Small intestine (tissue), 7 donors: ENCODE results near the gene NLRC5. TPM values are rescaled to one million over a fixed set of nuclear protein-coding genes. Genes with fewer than 3 reads are reported as not detected.
A peak's percentile ranks its signal among the peaks of the same experiment; 100 is the strongest.
"Not testable (repeated sequence)": the region's sequence is repeated elsewhere in the genome, so short reads cannot be mapped to it uniquely, and the experiment has no call there.

Experiments
- DNase-seq, 2 donors: peaks; one replicate each; pipeline versions ENCODE4 v3.0.0 to v3.0.0-alpha.2; 2013
- FAIRE-seq: peaks from 2 replicates; lab custom pipeline; 2012; peaks lifted over from hg19 to GRCh38; lab: Jason Lieb, UNC
- H3K27ac ChIP-seq, 3 donors: one replicate each; pipeline ENCODE4 v1.5.1; 2013; ENCODE audit warnings: low read length in 2 of 3, mild to moderate bottlenecking in 2 of 3, control low read depth in 1 of 3, inconsistent platforms in 1 of 3, low read depth in 1 of 3, moderate library complexity in 1 of 3
- H3K27me3 ChIP-seq, 3 donors: one replicate each; pipeline ENCODE4 v1.6.1; 2013; ENCODE audit warnings: low read length in 3 of 3, inconsistent platforms in 1 of 3; ENCODE audit not compliant: control insufficient read depth in 3 of 3, insufficient read depth in 3 of 3
- H3K36me3 ChIP-seq, 3 donors: one replicate each; pipeline ENCODE4 v1.6.1; 2013; ENCODE audit warnings: low read length in 3 of 3, inconsistent platforms in 1 of 3, low read depth in 1 of 3, mild to moderate bottlenecking in 1 of 3, moderate library complexity in 1 of 3; ENCODE audit not compliant: control insufficient read depth in 3 of 3, insufficient read depth in 2 of 3
- H3K4me1 ChIP-seq, 3 donors: one replicate each; pipeline ENCODE4 v1.6.1; 2013; ENCODE audit warnings: low read length in 2 of 3, inconsistent platforms in 1 of 3, low read depth in 1 of 3, mild to moderate bottlenecking in 1 of 3, moderate library complexity in 1 of 3; ENCODE audit not compliant: control insufficient read depth in 3 of 3, insufficient read depth in 2 of 3
- H3K4me3 ChIP-seq, 3 donors: one replicate each; pipeline ENCODE4 v1.5.1; 2013; ENCODE audit warnings: low read length in 3 of 3, control low read depth in 1 of 3, inconsistent platforms in 1 of 3, low read depth in 1 of 3, mild to moderate bottlenecking in 1 of 3, moderate library complexity in 1 of 3
- H3K9me3 ChIP-seq, 2 donors: one replicate each; pipeline ENCODE4 v1.6.1; 2013; ENCODE audit warnings: low read depth in 1 of 2, low read length in 1 of 2; ENCODE audit not compliant: control insufficient read depth in 2 of 2, insufficient read depth in 1 of 2
- WGBS, 3 donors: extraction: QIAGEN DNeasy Blood & Tissue Kit; methylation state at CpG; one replicate each; pipeline ENCODE4 v1.1.7; 2013; 5-methylcytosine and 5-hydroxymethylcytosine counted together
- polyA plus RNA-seq, 4 donors: library from polyadenylated mRNA; stranded (reverse) in 3 of 4; unstranded in 1 of 4; fragments of 200-250 nt in 3 of 4; fragments of 120-200 nt in 1 of 4; gene quantifications; one replicate each; pipeline versions ENCODE4 v1.2.1 to v1.2.3, GENCODE V29; 2013
- donor health status: healthy with polysubstance abuse.
- donor health status: control.
- donor health status: control.
- donor health status: Bipolar disorder and iron deficiency.
- donor health status: healthy.

NLRC5 gene
- polyA plus RNA-seq, 4 donors: 6.3 to 29.2 (median 16.7) TPM

DNA sequence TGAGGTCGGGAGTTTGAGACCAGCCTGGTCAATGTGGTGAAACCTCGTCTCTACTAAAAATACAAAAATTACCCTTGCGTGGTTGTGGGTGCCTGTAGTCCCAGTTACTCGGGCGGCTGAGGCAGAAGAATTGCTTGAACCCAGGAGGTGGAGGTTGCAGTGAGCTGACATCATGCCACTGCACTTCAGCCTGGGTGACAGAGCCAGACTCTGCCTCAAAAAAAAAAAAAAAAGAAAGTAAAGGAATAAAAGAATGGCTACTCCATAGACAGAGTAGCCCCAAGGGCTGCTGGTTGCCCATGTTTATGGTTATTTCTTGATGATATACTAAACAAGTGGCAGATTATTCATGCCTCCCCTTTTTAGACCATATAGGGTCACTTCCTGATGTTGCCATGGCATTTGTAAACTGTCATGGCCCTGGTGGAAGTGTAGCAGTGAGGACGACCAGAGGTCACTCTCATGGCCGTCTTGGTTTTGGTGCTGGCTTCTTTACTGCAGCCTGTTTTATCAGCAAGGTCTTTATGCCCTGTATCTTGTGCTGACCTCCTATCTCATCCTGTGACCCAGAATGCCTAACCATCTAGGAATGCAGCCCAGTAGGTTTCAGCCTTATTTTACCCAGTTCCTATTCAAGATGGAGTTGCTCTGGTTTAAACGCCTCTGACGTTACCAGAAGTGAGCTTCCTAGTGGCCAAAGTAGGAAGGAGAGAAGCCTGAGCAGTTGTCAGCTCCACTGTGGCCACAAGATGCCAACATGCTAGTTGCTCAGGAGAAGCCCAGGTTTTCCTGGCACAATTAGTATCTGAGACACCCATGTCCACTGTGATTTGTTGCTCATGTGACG is 120.1 kb downstream of the NLRC5 start:
- FAIRE-seq, H3K4me3 ChIP-seq, H3K27ac ChIP-seq, H3K9me3 ChIP-seq, H3K27me3 ChIP-seq, H3K4me1 ChIP-seq, DNase-seq: not testable (repeated sequence)
- peaks cover 0 to 25% (median 0%) of the 10 kb centered on the region in 3 donors for H3K36me3 ChIP-seq
- WGBS, 3 donors: 82 to 86% (median 85%) methylated on average over 10 of the region's 10 CpGs

DNA sequence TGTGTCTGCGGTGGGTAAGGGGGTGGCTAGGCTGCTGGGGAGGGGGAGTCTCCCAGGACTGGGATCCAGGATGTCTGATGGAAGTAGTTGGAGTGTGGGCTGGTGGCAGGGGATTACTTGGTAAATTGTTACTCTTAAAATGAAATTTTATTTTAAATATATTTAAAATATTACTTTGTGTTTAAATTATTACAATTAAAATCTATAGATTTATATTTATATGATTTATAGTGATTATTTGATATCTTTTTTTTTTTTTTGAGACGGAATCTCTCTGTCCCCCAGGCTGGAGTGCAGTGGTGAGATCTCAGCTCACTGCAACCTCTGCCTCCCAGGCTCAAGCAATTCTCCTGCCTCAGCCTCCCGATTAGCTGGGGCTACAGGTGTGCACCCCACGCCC is 121.6 kb downstream of the NLRC5 start:
- Histone ChIP-seq H3K36me3 (peaks cover 0 to 34% (median 0%) of the 10 kb centered on the region in 3 donors), H3K27me3 (no peaks in the 10 kb centered on the region), H3K4me3 (no peak overlapping the region), H3K27ac (no peak overlapping the region), H3K9me3 (no peaks in the 10 kb centered on the region), H3K4me1 (peaks cover 0 to 4% (median 0%) of the 10 kb centered on the region in 3 donors)
- WGBS, 3 donors: 90 to 95% (median 94%) methylated on average over 4 of the region's 4 CpGs
- FAIRE-seq (no peak), DNase-seq (no peak)

DNA sequence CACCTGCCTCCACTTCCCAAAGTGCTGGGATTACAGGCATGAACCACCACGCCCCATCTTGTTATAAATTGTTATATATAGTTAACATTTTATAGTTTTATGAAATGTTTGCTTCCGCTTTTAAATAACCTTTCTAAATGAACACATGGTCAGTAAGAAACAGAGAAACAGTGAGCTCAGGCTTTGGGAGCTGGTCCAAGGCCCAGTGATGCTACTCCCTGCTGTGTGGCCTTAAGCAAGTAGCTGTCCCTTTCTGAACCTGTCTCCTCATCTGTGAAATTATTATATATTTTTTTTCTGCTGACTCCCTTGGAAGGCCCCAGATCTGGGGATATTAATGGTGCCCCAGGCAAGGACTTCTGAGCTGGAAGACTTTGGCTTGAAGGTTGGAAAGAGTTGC is 122.1 kb downstream of the NLRC5 start:
- peaks cover 0 to 8% (median 0%) of the 10 kb centered on the region in 3 donors for H3K4me1 ChIP-seq
- WGBS, 3 donors: 60 to 85% (median 80%) methylated on average over 2 of the region's 2 CpGs
- DNase-seq (no peak), FAIRE-seq (no peak)
- H3K9me3 ChIP-seq: no peaks in the 10 kb centered on the region
- H3K27ac ChIP-seq: no peak overlapping the region
- no peak overlapping the region for H3K4me3 ChIP-seq
- H3K27me3 ChIP-seq: no peaks in the 10 kb centered on the region
- H3K36me3 ChIP-seq: peaks cover 0 to 39% (median 0%) of the 10 kb centered on the region in 3 donors

DNA sequence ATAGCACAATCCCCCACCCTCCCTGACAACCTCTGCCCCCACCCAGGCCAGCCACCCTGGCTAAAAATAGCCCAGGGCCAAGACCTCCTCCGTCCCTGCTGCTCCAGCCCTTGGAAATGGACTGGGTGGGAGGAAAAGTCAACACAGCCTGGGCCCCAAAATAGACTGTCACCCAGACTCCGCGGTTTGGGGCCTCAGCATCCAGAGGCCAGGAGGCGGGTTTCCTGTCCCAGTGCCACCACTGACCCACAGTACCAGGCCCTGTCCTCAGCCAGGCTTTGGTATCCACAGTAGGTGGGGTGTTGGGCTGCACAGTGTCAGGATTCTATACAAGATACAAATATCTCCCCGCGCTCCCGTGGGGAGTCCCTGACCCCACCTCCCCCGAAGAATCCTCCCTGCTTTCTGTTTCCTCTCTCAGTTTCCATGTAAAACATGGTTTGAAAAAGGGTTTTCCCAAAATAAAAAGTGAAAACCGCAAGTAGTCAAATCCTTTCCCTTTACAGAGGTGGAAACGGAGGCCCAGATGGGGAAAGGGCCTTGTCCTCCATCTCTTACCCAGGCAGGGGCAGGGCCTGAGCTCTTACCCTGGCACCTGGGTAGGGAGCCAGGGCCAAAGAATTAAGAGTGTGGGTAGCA is 123.2 kb downstream of the NLRC5 start:
- DNase-seq (no peak), FAIRE-seq (no peak)
- peaks cover 0 to 50% (median 0%) of the 10 kb centered on the region in 3 donors for H3K36me3 ChIP-seq
- no peaks in the 10 kb centered on the region for H3K27me3 ChIP-seq
- no peaks in the 10 kb centered on the region for H3K9me3 ChIP-seq
- WGBS, 3 donors: 72 to 85% (median 84%) methylated on average over 10 of the region's 10 CpGs
- no peak overlapping the region for H3K27ac ChIP-seq
- H3K4me3 ChIP-seq: no peak overlapping the region
- H3K4me1 ChIP-seq: peaks cover 0 to 8% (median 0%) of the 10 kb centered on the region in 3 donors

DNA sequence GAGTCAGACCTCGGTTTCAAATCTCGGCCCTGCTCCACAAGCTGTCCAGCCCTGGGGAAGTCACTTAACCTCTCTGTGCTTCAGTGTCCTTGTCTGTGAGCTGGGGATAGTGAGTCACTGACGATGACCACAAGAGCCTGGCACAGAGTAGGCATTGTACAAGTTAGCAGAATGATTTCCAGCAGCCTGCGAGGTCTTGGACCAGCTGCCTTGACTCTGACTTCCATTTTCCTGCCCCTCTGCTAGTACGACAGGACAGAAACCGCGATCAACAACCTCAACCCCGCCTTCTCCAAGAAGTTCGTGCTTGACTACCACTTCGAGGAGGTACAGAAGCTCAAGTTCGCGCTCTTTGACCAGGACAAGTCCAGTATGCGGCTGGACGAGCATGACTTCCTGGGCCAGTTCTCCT is 123.7 kb downstream of the NLRC5 start:
- no peaks in the 10 kb centered on the region for H3K27me3 ChIP-seq
- WGBS, 3 donors: 83 to 88% (median 85%) methylated on average over 14 of the region's 14 CpGs
- no peaks in the 10 kb centered on the region for H3K9me3 ChIP-seq
- H3K4me1 ChIP-seq: peaks cover 0 to 8% (median 0%) of the 10 kb centered on the region in 3 donors
- no peak overlapping the region for H3K4me3 ChIP-seq
- H3K36me3 ChIP-seq: peaks cover 0 to 53% (median 0%) of the 10 kb centered on the region in 3 donors
- FAIRE-seq (no peak), DNase-seq (no peak)
- no peak overlapping the region for H3K27ac ChIP-seq

DNA sequence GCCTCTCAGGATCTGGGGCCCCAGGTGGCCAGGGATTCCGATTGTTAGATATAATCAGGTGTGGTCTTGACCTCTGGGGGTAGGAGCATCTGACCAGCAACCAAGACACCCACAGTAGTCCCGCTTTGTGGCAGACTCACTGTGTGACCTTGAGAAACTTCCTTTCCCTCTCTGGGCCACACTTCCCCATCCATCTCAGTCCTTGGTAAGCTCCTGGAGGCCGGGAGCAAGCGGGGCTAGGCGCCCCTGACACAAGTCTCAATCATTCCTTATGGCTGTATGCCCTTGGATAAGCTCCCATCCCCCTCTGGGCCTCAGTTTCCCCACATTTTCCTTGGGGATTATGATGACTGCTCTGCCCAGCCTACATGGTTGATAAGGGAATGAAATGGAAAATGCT is 124.3 kb downstream of the NLRC5 start:
- Histone ChIP-seq H3K27ac (no peak overlapping the region), H3K27me3 (no peaks in the 10 kb centered on the region), H3K4me1 (peaks cover 0 to 8% (median 0%) of the 10 kb centered on the region in 3 donors), H3K4me3 (no peak overlapping the region), H3K36me3 (peaks cover 0 to 54% (median 0%) of the 10 kb centered on the region in 3 donors), H3K9me3 (no peaks in the 10 kb centered on the region)
- no peak for FAIRE-seq
- DNase-seq: no peak
- WGBS, 3 donors: 86 to 95% (median 89%) methylated on average over 5 of the region's 5 CpGs

DNA sequence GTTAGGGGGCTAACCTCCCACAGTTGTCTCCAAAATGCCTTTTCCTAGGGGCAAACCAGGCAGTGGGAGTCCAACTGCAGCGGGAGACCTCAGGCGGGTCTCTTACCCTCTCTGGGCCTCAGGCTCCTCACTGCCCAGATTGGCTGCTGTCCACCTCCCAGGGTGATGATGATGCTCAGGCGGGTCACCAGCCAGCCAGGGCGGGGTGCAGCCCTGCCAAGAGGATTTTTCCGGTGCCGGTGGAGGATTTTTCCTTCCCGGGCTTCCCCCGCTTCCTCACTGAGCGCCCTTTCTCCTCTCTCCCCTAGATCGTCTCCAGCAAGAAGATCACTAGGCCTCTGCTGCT is 125.8 kb downstream of the NLRC5 start:
- Histone ChIP-seq H3K36me3 (peaks cover 0 to 63% (median 0%) of the 10 kb centered on the region in 3 donors), H3K27me3 (no peaks in the 10 kb centered on the region), H3K4me3 (no peak overlapping the region), H3K27ac (peak overlapping the region in 1 of 3 donors; percentile 58), H3K9me3 (no peaks in the 10 kb centered on the region), H3K4me1 (peaks cover 0 to 8% (median 0%) of the 10 kb centered on the region in 3 donors)
- FAIRE-seq (no peak), DNase-seq (no peak)
- WGBS, 3 donors: 64 to 85% (median 83%) methylated on average over 8 to 10 of the region's 10 CpGs

DNA sequence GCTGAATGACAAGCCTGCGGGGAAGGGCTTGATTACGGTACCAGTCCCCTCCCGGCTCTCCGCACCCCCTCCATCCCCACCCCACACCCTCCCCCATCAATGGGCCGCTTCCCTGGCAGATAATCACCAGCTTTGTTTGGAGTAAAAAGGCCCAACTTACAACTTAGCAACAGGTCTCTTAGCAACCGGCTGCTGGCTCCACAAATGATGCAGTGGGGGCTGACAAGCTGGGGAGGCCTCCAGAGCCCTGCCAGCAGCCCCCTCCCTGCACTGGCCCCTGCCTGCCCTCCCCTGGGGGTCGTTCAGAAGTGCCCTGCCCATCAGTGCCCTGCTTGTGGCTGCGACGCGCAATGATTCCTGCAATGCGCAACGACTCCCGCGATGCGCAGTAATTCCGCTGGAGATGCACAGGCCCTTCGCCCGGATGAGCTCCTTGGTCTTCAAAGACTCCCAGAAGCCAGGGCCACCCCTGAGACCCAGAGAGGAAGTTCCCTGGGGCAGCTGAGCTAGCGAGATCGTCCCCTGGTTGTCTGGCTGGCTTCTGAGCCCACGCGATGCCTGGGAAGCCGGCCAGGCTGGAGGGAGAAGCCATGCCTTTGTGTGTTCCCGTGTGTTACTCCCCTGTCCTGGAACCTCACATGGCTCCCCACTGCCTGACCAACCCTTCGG is 126.3 kb downstream of the NLRC5 start:
- 72 to 78% (median 75%) methylated on average over 24 to 25 of the region's 25 CpGs for WGBS, 3 donors
- H3K36me3 ChIP-seq: peaks cover 0 to 60% (median 0%) of the 10 kb centered on the region in 3 donors
- H3K27me3 ChIP-seq: no peaks in the 10 kb centered on the region
- peaks cover 0 to 8% (median 0%) of the 10 kb centered on the region in 3 donors for H3K4me1 ChIP-seq
- peak overlapping the region in 1 of 3 donors; percentile 58 for H3K27ac ChIP-seq
- DNase-seq (peak in 1 of 2 donors; percentile 31), FAIRE-seq (no peak)
- no peak overlapping the region for H3K4me3 ChIP-seq
- no peaks in the 10 kb centered on the region for H3K9me3 ChIP-seq
